GM23338 (cell line): ENCODE results near the gene CEP55. TPM values are rescaled to one million over a fixed set of nuclear protein-coding genes. Genes with fewer than 3 reads are reported as not detected.

Experiments used
- ATAC-seq: fragments of 200-7000 bp; cut with Tn5 transposase; 3 replicates; pipeline ENCODE4 v1.9.1; 2020
- DNase-seq: peaks from one replicate; pipeline ENCODE4 v3.0.0-alpha.2; 2015; ENCODE audit warnings: low spot score
- H2AFZ ChIP-seq: fragments of 200-600 bp; sonication (generic); 2 replicates; pipeline ENCODE4 v1.8.0; 2016; ENCODE audit warnings: antibody characterized with exemption, mild to moderate bottlenecking, moderate library complexity
- H3F3A ChIP-seq: fragments of 200-600 bp; sonication (generic); replicated peaks from 2 replicates; pipeline ENCODE4 v1.8.0; 2017; ENCODE audit warnings: antibody characterized with exemption, mixed run types, low read depth
- H3K27ac ChIP-seq: fragments of 200-600 bp; sonication (generic); 2 replicates; pipeline ENCODE4 v1.6.1; 2016; ENCODE audit warnings: low read depth
- H3K27me3 ChIP-seq: fragments of 200-600 bp; sonication (generic); 2 replicates; pipeline ENCODE4 v1.8.0; 2016; ENCODE audit warnings: mild to moderate bottlenecking, mixed run types, moderate library complexity; ENCODE audit not compliant: insufficient read depth
- H3K36me3 ChIP-seq: fragments of 200-600 bp; sonication (generic); 2 replicates; pipeline ENCODE4 v1.8.0; 2016; ENCODE audit warnings: mild to moderate bottlenecking; ENCODE audit not compliant: insufficient read depth
- H3K4me1 ChIP-seq: fragments of 200-600 bp; sonication (generic); 2 replicates; pipeline ENCODE4 v1.8.0; 2016; ENCODE audit warnings: mild to moderate bottlenecking, moderate library complexity; ENCODE audit not compliant: insufficient read depth
- H3K4me2 ChIP-seq: fragments of 200-600 bp; sonication (generic); 2 replicates; pipeline ENCODE4 v1.7.1; 2017; ENCODE audit warnings: mixed run types
- H3K4me3 ChIP-seq: fragments of 200-600 bp; sonication (generic); 2 replicates; pipeline ENCODE4 v1.6.1; 2016; ENCODE audit warnings: mixed run types
- H3K79me2 ChIP-seq: fragments of 200-600 bp; sonication (generic); replicated peaks from 2 replicates; pipeline ENCODE4 v1.8.0; 2017; ENCODE audit warnings: mild to moderate bottlenecking; ENCODE audit not compliant: insufficient read depth
- H3K9me2 ChIP-seq: fragments of 200-600 bp; sonication (generic); 2 replicates; pipeline ENCODE4 v1.8.0; 2017; ENCODE audit not compliant: insufficient read depth
- H4K20me1 ChIP-seq: fragments of 200-600 bp; sonication (generic); replicated peaks from 2 replicates; pipeline ENCODE4 v1.8.0; 2017; ENCODE audit warnings: mild to moderate bottlenecking; ENCODE audit not compliant: insufficient read depth
- H3K27ac Mint-ChIP-seq: 2 replicates; pipeline ENCODE4 v1.8.0; 2020; ENCODE audit warnings: inconsistent platforms, mild to moderate bottlenecking, moderate library complexity, mixed read lengths
- H3K27me3 Mint-ChIP-seq: 3 replicates; pipeline ENCODE4 v1.8.0; 2022; ENCODE audit warnings: low read depth, mild to moderate bottlenecking, moderate library complexity, mixed read lengths, inconsistent platforms; ENCODE audit not compliant: insufficient read depth, poor library complexity
- H3K36me3 Mint-ChIP-seq: 3 replicates; pipeline ENCODE4 v1.8.0; 2021; ENCODE audit warnings: low read depth, mild to moderate bottlenecking, inconsistent platforms, moderate library complexity, mixed read lengths
- H3K4me1 Mint-ChIP-seq: 3 replicates; pipeline ENCODE4 v1.8.0; 2020; ENCODE audit warnings: mild to moderate bottlenecking, inconsistent platforms, mixed read lengths
- H3K4me3 Mint-ChIP-seq: 3 replicates; pipeline ENCODE4 v1.8.0; 2021; ENCODE audit warnings: moderate library complexity, mild to moderate bottlenecking, inconsistent platforms, mixed read lengths
- H3K9me3 Mint-ChIP-seq: 3 replicates; pipeline ENCODE4 v1.8.0; 2020; ENCODE audit warnings: moderate library complexity, mild to moderate bottlenecking, inconsistent platforms, mixed read lengths
- CREB1 ChIP-seq: fragments of 250-450 bp; sonication (Bioruptor Pico); IDR thresholded peaks from 2 replicates; pipeline ENCODE4 v1.5.0; 2020; ENCODE audit warnings: low read depth, mild to moderate bottlenecking, moderate library complexity
- CTCF ChIP-seq, 2 experiments: fragments of 200-600 bp in 1 of 2; sonication (generic) in 1 of 2; conservative IDR thresholded peaks; 2 replicates each; pipeline versions ENCODE4 v1.5.1 to v1.6.1; 2016 to 2017; ENCODE audit warnings: antibody characterized with exemption in 2 of 2, low read depth in 2 of 2, mild to moderate bottlenecking in 2 of 2, moderate library complexity in 1 of 2
- ETS1 ChIP-seq: IDR thresholded peaks from 2 replicates; pipeline ENCODE4 v1.6.1; 2016; ENCODE audit warnings: antibody characterized with exemption
- EZH2 ChIP-seq: fragments of 200-600 bp; sonication (generic); IDR thresholded peaks from one replicate; pipeline ENCODE4 v1.8.0; 2017; ENCODE audit warnings: antibody characterized with exemption, mild to moderate bottlenecking, low read depth; ENCODE audit not compliant: unreplicated experiment
- EZH2phosphoT487 ChIP-seq: fragments of 200-600 bp; sonication (generic); IDR thresholded peaks from one replicate; pipeline ENCODE4 v1.8.1; 2018; ENCODE audit warnings: antibody characterized with exemption; ENCODE audit not compliant: unreplicated experiment
- JUNB ChIP-seq: IDR thresholded peaks from one replicate; pipeline ENCODE4 v1.6.1; 2016; ENCODE audit warnings: antibody characterized with exemption; ENCODE audit not compliant: unreplicated experiment
- NANOG ChIP-seq: IDR thresholded peaks from 2 replicates; pipeline ENCODE4 v1.6.1; 2016; ENCODE audit warnings: antibody characterized with exemption, borderline replicate concordance
- POLR2AphosphoS5 ChIP-seq: IDR thresholded peaks from 2 replicates; pipeline ENCODE4 v1.6.1; 2016; ENCODE audit warnings: antibody characterized with exemption, low read depth
- REST ChIP-seq: IDR thresholded peaks from one replicate; pipeline ENCODE4 v1.6.1; 2018; ENCODE audit warnings: antibody characterized with exemption; ENCODE audit not compliant: unreplicated experiment
- STAT1 ChIP-seq: IDR thresholded peaks from one replicate; pipeline ENCODE4 v1.6.1; 2016; ENCODE audit warnings: antibody characterized with exemption; ENCODE audit not compliant: unreplicated experiment
- ZNF114 ChIP-seq: fragments of 250-450 bp; sonication (Bioruptor Pico); IDR thresholded peaks from 2 replicates; pipeline ENCODE4 v1.5.0; 2020; ENCODE audit warnings: mild to moderate bottlenecking, moderate library complexity
- ZNF331 ChIP-seq: fragments of 250-450 bp; sonication (Bioruptor Pico); IDR thresholded peaks from 2 replicates; pipeline ENCODE4 v1.5.0; 2020; ENCODE audit warnings: low read depth, mild to moderate bottlenecking, moderate library complexity
- ZNF462 ChIP-seq: fragments of 250-450 bp; sonication (Bioruptor Pico); IDR thresholded peaks from 2 replicates; pipeline ENCODE4 v1.5.0; 2020; ENCODE audit warnings: mild to moderate bottlenecking, moderate library complexity
- polyA plus RNA-seq: library from polyadenylated mRNA; unstranded; fragments of >200 nt; fragmentation: Nextera tagmentation; extraction: Ambion mirVana; gene quantifications from 2 replicates; pipeline ENCODE4 v1.2.1, GENCODE V29; 2016
- total RNA-seq: library from RNA; depleted of rRNA; stranded (reverse); fragments of >200 nt; shearing (Covaris generic); gene quantifications from 2 replicates; pipeline ENCODE4 v1.2.3, GENCODE V29; 2014

The CEP55 gene
- total and polyA plus RNA-seq, 2 experiments from 2014 or later, result 12.4 to 22.4 TPM

GRCh38 chr10:93478873-93479272, 17.5 kb upstream of the CEP55 start:
- Mint-ChIP-seq H3K27me3 (peaks cover 3% of the 10 kb centered on the region), H3K27ac (no peak overlapping the region), H3K4me1 (peaks cover 17% of the 10 kb centered on the region), H3K36me3 (no peaks in the 10 kb centered on the region), H3K9me3 (no peaks in the 10 kb centered on the region), H3K4me3 (no peak overlapping the region)
- no peak overlapping the region for H3K27ac ChIP-seq
- TF ChIP-seq REST, result no peak
- no peak for TF ChIP-seq POLR2AphosphoS5
- no peak for TF ChIP-seq CREB1 (CRISPR knock-in tag)
- no peak for TF ChIP-seq EZH2phosphoT487
- TF ChIP-seq EZH2, result no peak
- TF ChIP-seq ETS1, result no peak
- no peak for TF ChIP-seq ZNF331
- no peak for TF ChIP-seq NANOG
- TF ChIP-seq JUNB, result no peak
- TF ChIP-seq STAT1, result no peak
- TF ChIP-seq ZNF462 (CRISPR knock-in tag), result no peak
- TF ChIP-seq ZNF114 (CRISPR knock-in tag), result no peak
- no peak for TF ChIP-seq CTCF (conservative IDR thresholded peaks at IDR 0.05; ENCODE audit: low read depth in 2 of 2)
- no peaks in the 10 kb centered on the region for H4K20me1 ChIP-seq
- no peaks in the 10 kb centered on the region for H3K79me2 ChIP-seq
- peaks cover 6% of the 10 kb centered on the region; the same call in 1 of the 2 replicates for H3K4me1 ChIP-seq
- H3F3A ChIP-seq, result no peaks in the 10 kb centered on the region
- H3K27me3 ChIP-seq, result peaks cover 17% of the 10 kb centered on the region
- no peak for DNase-seq
- no peaks in the 10 kb centered on the region for H3K36me3 ChIP-seq
- no peaks in the 10 kb centered on the region for H3K9me2 ChIP-seq
- no peak overlapping the region for H3K4me3 ChIP-seq
- ATAC-seq, result no peak
- H2AFZ ChIP-seq, result no peak overlapping the region
- H3K4me2 ChIP-seq, result no peak overlapping the region
